GM21381 (cell line): ENCODE measurements around the gene KIR3DL3.
"Not testable (repeated sequence)": the region's sequence is repeated elsewhere in the genome, so short reads cannot be mapped to it uniquely, and the experiment has no call there.

Experiments
- ATAC-seq: cut with Tn5 transposase; IDR thresholded peaks from one replicate; pipeline ENCODE4 v1.9.1; 2021; ENCODE audit warnings: mild to moderate bottlenecking, moderate library complexity; ENCODE audit not compliant: unreplicated experiment

KIR3DL3 gene

GRCh38 chr19:54724142-54724541, at the start of gene KIR3DL3:
Gene KIR3DL3, plus strand, starts transcription at chr19:54724442. Its CDS starts 55 bp downstream, at chr19:54724497.
- ATAC-seq: no peak

- ATAC-seq: not testable (repeated sequence)
Measured at GRCh38 chr19:54676210-54676834, 47.9 kb upstream of the KIR3DL3 start.

- no peak for ATAC-seq
Measured at GRCh38 chr19:54677217-54677616, 47.0 kb upstream of the KIR3DL3 start.

GRCh38 chr19:54681596-54681995, 42.6 kb upstream of the KIR3DL3 start:
- not testable (repeated sequence) for ATAC-seq

GRCh38 chr19:54682306-54682856, 41.9 kb upstream of the KIR3DL3 start:
- no peak for ATAC-seq

GRCh38 chr19:54684527-54684926, 39.7 kb upstream of the KIR3DL3 start:
- no peak for ATAC-seq

GRCh38 chr19:54691582-54692297, 32.5 kb upstream of the KIR3DL3 start:
- ATAC-seq: no peak

GRCh38 chr19:54692298-54692615, 32.0 kb upstream of the KIR3DL3 start:
- ATAC-seq: no peak

GRCh38 chr19:54694648-54695047, 29.6 kb upstream of the KIR3DL3 start:
- no peak for ATAC-seq

GRCh38 chr19:54696117-54696548, 28.1 kb upstream of the KIR3DL3 start:
- ATAC-seq: no peak

- no peak for ATAC-seq
Measured at GRCh38 chr19:54696766-54697165, 27.5 kb upstream of the KIR3DL3 start.

GRCh38 chr19:54697716-54698115, 26.5 kb upstream of the KIR3DL3 start:
- ATAC-seq: not testable (repeated sequence)

GRCh38 chr19:54704928-54705327, 19.3 kb upstream of the KIR3DL3 start:
- ATAC-seq: no peak

- no peak for ATAC-seq
Measured at GRCh38 chr19:54707962-54708361, 16.3 kb upstream of the KIR3DL3 start.

- no peak for ATAC-seq
Measured at GRCh38 chr19:54708781-54709180, 15.5 kb upstream of the KIR3DL3 start.

GRCh38 chr19:54709212-54709948, 14.9 kb upstream of the KIR3DL3 start:
- no peak for ATAC-seq

GRCh38 chr19:54709956-54710355, 14.3 kb upstream of the KIR3DL3 start:
- not testable (repeated sequence) for ATAC-seq

- ATAC-seq: no peak
Measured at GRCh38 chr19:54724644-54725043, 402 bp downstream of the KIR3DL3 start.

GRCh38 chr19:54725321-54725720, 1.1 kb downstream of the KIR3DL3 start:
- no peak for ATAC-seq

- ATAC-seq: no peak
Measured at GRCh38 chr19:54727562-54727961, 3.3 kb downstream of the KIR3DL3 start.

GRCh38 chr19:54728167-54728566, 3.9 kb downstream of the KIR3DL3 start:
- ATAC-seq: no peak
